ENCODE data around the gene TPM2. TPM values are rescaled to one million over a fixed set of nuclear protein-coding genes. Genes with fewer than 3 reads are reported as not detected.

TPM2 gene
- total RNA-seq, 1 donor from 2014 or later: 77.1 TPM

DNA sequence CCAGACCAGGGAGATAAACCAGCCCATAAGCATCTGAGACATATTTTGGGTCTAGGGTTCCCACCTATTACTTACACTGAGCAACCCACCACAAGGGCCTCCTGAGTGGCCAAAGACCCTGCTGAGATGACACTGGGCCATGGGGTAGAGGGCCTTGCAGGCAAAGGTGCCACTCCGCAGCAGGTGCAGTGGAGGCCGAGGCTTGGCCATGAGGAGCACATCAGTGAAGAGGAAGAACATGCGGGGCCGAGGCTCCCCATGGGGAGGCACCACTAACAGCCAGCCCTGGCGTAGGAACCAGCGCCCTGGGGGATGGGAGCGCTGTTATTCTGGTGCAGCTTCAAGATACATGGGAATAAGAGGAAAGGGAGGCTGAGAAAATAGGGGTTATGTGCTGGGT lies 27.3 kb downstream of the TPM2 start:
- no peak for DNase-seq (ENCODE audit: low read depth)
- TF ChIP-seq, protein P1, sequence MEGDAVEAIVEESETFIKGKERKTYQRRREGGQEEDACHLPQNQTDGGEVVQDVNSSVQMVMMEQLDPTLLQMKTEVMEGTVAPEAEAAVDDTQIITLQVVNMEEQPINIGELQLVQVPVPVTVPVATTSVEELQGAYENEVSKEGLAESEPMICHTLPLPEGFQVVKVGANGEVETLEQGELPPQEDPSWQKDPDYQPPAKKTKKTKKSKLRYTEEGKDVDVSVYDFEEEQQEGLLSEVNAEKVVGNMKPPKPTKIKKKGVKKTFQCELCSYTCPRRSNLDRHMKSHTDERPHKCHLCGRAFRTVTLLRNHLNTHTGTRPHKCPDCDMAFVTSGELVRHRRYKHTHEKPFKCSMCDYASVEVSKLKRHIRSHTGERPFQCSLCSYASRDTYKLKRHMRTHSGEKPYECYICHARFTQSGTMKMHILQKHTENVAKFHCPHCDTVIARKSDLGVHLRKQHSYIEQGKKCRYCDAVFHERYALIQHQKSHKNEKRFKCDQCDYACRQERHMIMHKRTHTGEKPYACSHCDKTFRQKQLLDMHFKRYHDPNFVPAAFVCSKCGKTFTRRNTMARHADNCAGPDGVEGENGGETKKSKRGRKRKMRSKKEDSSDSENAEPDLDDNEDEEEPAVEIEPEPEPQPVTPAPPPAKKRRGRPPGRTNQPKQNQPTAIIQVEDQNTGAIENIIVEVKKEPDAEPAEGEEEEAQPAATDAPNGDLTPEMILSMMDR (IDR thresholded peaks at IDR 0.05; ENCODE audit: insufficient read depth, low read length, poor library complexity, severe bottlenecking): no peak
- H3K36me3 ChIP-seq (ENCODE audit: control insufficient read depth, insufficient read depth, low read length): peaks cover 2% of the 10 kb centered on the region
- H3K27me3 ChIP-seq (ENCODE audit: control insufficient read depth, insufficient read depth, low read length): no peaks in the 10 kb centered on the region
- no peak overlapping the region for H3K4me3 ChIP-seq (ENCODE audit: low read depth, low read length)

DNA sequence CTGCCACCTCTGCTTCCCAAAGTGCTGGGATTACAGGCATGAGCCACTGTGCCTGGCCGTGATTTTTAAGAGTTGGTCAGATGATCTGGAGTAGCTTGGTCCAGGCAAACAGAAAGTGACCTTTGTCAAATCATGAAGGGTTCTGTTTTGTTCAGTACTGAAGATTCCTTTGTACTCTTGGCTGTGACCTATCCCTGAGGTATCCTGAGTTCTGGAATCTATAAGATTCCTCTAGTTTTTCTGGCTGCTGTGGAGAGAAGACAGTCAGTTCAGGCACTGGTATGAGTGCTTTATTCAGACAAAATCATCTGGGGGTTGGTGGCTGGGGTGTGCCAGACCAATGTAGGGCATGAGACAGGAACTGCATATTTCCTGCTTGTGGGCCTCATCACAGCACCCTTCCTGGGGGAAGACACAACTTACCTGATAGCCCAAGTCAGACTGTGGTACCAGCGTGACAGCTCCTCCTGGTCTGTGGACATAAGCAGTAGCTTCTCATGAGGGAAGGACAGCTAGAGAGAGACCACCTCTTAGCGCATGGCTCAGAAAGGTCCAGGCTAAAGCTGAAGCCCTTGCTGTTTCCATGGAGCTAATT lies 27.9 kb downstream of the TPM2 start:
- Histone ChIP-seq H3K27me3 (ENCODE audit: control insufficient read depth, insufficient read depth, low read length) (no peaks in the 10 kb centered on the region), H3K4me3 (ENCODE audit: low read depth, low read length) (no peak overlapping the region), H3K36me3 (ENCODE audit: control insufficient read depth, insufficient read depth, low read length) (peaks cover 2% of the 10 kb centered on the region)
- DNase-seq (ENCODE audit: low read depth): no peak
- TF ChIP-seq, protein P1 (IDR thresholded peaks at IDR 0.05; ENCODE audit: insufficient read depth, low read length, poor library complexity, severe bottlenecking): no peak

DNA sequence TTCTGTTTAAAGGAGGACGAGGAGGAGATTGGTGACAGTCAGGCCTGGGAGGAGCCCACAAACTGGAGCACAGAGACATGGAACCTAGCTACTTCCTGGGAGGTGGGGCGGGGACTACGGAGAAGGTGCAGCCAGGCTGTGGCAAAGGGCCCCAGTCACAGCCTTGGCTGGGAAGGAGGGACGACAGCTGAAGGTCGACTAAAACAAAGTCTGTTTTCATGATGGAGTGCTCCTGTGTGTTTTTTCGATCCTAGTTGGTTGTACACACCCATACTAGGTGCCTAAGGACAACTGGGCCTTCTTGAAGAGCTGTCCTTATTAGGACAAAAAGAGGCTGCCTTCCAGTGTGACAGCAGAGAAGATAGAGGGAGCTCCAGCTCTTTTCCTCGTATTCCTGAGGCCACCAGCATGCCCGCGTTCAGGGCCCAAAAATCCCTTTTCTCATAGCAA lies 28.7 kb downstream of the TPM2 start:
- no peak for DNase-seq (ENCODE audit: low read depth)
- TF ChIP-seq, protein P1 (IDR thresholded peaks at IDR 0.05; ENCODE audit: insufficient read depth, low read length, poor library complexity, severe bottlenecking): peak; percentile 51
- H3K4me3 ChIP-seq (ENCODE audit: low read depth, low read length): no peak overlapping the region
- H3K27me3 ChIP-seq (ENCODE audit: control insufficient read depth, insufficient read depth, low read length): no peaks in the 10 kb centered on the region
- peaks cover 2% of the 10 kb centered on the region for H3K36me3 ChIP-seq (ENCODE audit: control insufficient read depth, insufficient read depth, low read length)

DNA sequence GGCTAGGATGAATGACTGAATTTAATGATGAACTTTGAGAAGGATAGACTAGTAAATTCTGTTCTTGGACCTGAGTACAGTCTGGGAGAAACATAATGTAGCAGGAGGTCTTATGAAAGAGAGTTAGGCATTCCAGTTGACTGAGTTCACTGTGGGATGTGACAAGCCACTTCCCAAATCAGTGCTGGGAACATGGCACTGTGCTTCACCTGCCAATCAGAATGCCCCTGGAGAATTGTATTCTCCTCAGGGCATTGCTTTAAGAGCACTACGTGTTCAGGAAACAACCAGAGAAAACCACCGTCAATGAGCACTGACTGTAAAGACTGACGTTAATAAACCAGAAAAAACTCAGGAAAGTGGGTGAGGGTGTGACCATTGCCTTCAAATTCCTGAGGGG lies 30.4 kb downstream of the TPM2 start:
- Histone ChIP-seq H3K27me3 (ENCODE audit: control insufficient read depth, insufficient read depth, low read length) (no peaks in the 10 kb centered on the region), H3K36me3 (ENCODE audit: control insufficient read depth, insufficient read depth, low read length) (peaks cover 2% of the 10 kb centered on the region), H3K4me3 (ENCODE audit: low read depth, low read length) (peak overlapping the region; percentile 68)
- no peak for DNase-seq (ENCODE audit: low read depth)
- TF ChIP-seq, protein P1 (IDR thresholded peaks at IDR 0.05; ENCODE audit: insufficient read depth, low read length, poor library complexity, severe bottlenecking): no peak

DNA sequence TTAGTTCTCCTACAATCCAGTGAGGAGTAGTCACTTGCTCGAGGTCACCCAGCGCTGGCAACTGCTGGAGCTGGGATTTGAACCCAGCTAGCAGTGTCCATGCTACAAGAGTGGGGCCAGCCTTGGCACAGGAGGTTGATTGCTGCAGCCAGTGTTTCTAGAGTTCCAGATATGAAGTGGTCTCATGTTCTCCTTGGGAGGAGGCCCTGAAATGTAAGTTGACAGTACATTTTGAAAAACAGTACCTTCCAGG lies 30.8 kb downstream of the TPM2 start:
- Histone ChIP-seq H3K27me3 (ENCODE audit: control insufficient read depth, insufficient read depth, low read length) (no peaks in the 10 kb centered on the region), H3K36me3 (ENCODE audit: control insufficient read depth, insufficient read depth, low read length) (peaks cover 2% of the 10 kb centered on the region), H3K4me3 (ENCODE audit: low read depth, low read length) (peak overlapping the region; percentile 68)
- TF ChIP-seq, protein P1 (IDR thresholded peaks at IDR 0.05; ENCODE audit: insufficient read depth, low read length, poor library complexity, severe bottlenecking): no peak
- DNase-seq (ENCODE audit: low read depth): no peak

Data from kidney epithelial cell (primary cell).